ENCODE measurements around the gene CUL4A. TPM values are rescaled to one million over a fixed set of nuclear protein-coding genes. Genes with fewer than 3 reads are reported as not detected.
A peak's percentile ranks its signal among the peaks of the same experiment; 100 is the strongest.

The CUL4A gene
- total and polyA plus RNA-seq, 9 donors, result 52.4 to 72.3 (median 62.8) TPM

- Histone ChIP-seq H3K4me1 (ENCODE audit: control insufficient read depth, insufficient read depth, low read length) (no peaks in the 10 kb centered on the region), H3K4me3 (ENCODE audit: low read length) (no peak overlapping the region), H3K27ac (ENCODE audit: low read length) (no peak overlapping the region), H3K36me3 (ENCODE audit: control insufficient read depth, insufficient read depth, low read length) (peaks cover 17% of the 10 kb centered on the region), H3K9me3 (replicated peaks; ENCODE audit: control insufficient read depth, low read depth, low read length) (no peaks in the 10 kb centered on the region), H3K27me3 (ENCODE audit: control insufficient read depth, insufficient read depth, low read length) (no peaks in the 10 kb centered on the region)
- no peak for DNase-seq
- 76% methylated on average over 3 of the region's 5 CpGs for WGBS (ENCODE audit: insufficient coverage)
Observed at GRCh38 chr13:113205428-113205931, 3.9 kb upstream of the CUL4A start.

DNA sequence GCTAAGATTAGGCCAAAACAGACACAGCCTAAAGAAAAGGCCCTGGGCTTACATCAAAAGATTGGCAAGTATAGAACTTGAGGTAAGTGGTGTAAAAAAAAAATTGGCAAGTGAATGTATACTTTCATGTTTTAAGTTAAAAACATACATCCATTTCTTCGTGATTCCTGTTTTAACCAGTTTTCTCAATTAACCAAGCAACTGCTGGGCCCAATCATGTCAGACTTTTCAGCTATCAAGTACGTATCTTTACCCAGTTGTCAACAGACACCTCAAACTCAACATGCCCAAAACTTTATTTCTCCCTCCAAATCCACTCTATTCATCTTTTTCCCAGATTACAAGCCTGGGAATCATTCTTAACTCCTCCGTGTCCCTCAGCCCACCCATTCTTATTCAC is 2.0 kb upstream of the CUL4A start:
- Histone ChIP-seq H3K36me3 (ENCODE audit: control insufficient read depth, insufficient read depth, low read length) (peaks cover 22% of the 10 kb centered on the region), H3K4me1 (ENCODE audit: control insufficient read depth, insufficient read depth, low read length) (peaks cover 4% of the 10 kb centered on the region), H3K27me3 (ENCODE audit: control insufficient read depth, insufficient read depth, low read length) (no peaks in the 10 kb centered on the region), H3K9me3 (replicated peaks; ENCODE audit: control insufficient read depth, low read depth, low read length) (no peaks in the 10 kb centered on the region), H3K27ac (ENCODE audit: low read length) (peak overlapping the region; percentile 98), H3K4me3 (ENCODE audit: low read length) (peak overlapping the region; percentile 89)
- 38% methylated on average over 2 of the region's 3 CpGs for WGBS (ENCODE audit: insufficient coverage)
- DNase-seq, result no peak

GRCh38 chr13:113207890-113208420 is 1.5 kb upstream of the CUL4A start:
- DNase-seq, result peak; percentile 59
- H3K4me3 ChIP-seq (ENCODE audit: low read length), result peak overlapping the region; percentile 89
- H3K27ac ChIP-seq (ENCODE audit: low read length), result peak overlapping the region; percentile 98
- H3K36me3 ChIP-seq (ENCODE audit: control insufficient read depth, insufficient read depth, low read length), result peaks cover 22% of the 10 kb centered on the region
- H3K9me3 ChIP-seq (replicated peaks; ENCODE audit: control insufficient read depth, low read depth, low read length), result no peaks in the 10 kb centered on the region
- peaks cover 4% of the 10 kb centered on the region for H3K4me1 ChIP-seq (ENCODE audit: control insufficient read depth, insufficient read depth, low read length)
- WGBS (ENCODE audit: insufficient coverage), result under 1% methylated on average over 35 of the region's 44 CpGs
- no peaks in the 10 kb centered on the region for H3K27me3 ChIP-seq (ENCODE audit: control insufficient read depth, insufficient read depth, low read length)

DNA sequence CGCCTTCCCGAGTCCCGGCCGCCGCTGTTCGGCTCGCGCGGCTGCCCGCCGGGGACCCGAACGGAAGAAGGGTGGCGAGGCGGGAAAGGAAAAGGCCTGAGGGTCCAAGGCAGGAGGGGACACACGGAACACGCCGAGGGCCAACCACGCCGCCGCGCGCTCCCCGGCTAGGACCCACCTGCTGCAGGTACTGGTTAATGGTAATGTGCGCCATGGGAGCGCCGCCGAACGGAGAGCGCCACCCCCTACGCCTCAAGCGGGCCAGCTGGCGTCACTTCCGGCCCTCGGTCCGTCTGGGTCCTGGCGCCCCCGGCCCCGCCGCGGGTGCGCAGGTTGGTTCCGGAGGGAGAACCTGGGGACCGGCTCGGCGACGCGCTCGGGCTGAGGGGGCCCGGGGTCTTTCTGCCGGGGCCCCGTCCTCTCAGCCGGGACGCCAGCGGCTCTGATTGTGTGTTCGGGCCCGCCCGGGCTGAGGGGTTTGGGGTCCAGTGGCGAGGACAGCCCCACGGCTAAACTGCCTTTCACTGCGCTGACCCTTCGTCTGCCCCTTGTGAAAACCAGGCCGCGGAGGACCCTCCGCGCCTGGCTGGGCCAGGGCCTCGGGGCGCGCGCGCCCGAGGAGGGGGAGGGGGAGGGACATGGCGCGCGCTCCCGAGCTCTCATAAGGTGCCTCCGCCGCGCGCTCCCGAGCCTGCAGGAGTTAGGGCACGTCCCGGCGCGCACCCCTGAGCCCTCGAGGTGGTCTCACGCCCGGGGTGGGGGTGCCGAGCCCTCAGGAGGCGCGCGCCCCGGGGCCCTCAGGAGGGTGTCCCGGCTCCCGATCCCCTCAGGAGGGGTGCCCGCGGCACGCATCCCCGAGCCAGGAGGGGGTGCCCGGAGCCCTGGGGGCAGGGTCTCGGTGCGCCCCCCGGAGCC is 735 bp upstream of the CUL4A start, which contains the start of gene PCID2:
Gene PCID2 (minus strand): TSS at position 249 of the 915 bp plus-strand sequence. CDS start 35 bp downstream, at position 214.
- H3K36me3 ChIP-seq (ENCODE audit: control insufficient read depth, insufficient read depth, low read length), result peaks cover 21% of the 10 kb centered on the region
- H3K27ac ChIP-seq (ENCODE audit: low read length), result peak within 1 kb of the TSS; percentile 98
- peaks cover 4% of the 10 kb centered on the region for H3K4me1 ChIP-seq (ENCODE audit: control insufficient read depth, insufficient read depth, low read length)
- peak; percentile 96 for DNase-seq
- under 1% methylated on average over 90 of the region's 103 CpGs for WGBS (ENCODE audit: insufficient coverage)
- H3K27me3 ChIP-seq (ENCODE audit: control insufficient read depth, insufficient read depth, low read length), result no peaks in the 10 kb centered on the region
- H3K9me3 ChIP-seq (replicated peaks; ENCODE audit: control insufficient read depth, low read depth, low read length), result no peaks in the 10 kb centered on the region
- H3K4me3 ChIP-seq (ENCODE audit: low read length), result peak within 1 kb of the TSS; percentile 89

- Histone ChIP-seq H3K9me3 (replicated peaks; ENCODE audit: control insufficient read depth, low read depth, low read length) (no peaks in the 10 kb centered on the region), H3K4me3 (ENCODE audit: low read length) (peak overlapping the region; percentile 57), H3K27me3 (ENCODE audit: control insufficient read depth, insufficient read depth, low read length) (no peaks in the 10 kb centered on the region), H3K36me3 (ENCODE audit: control insufficient read depth, insufficient read depth, low read length) (peaks cover 11% of the 10 kb centered on the region), H3K4me1 (ENCODE audit: control insufficient read depth, insufficient read depth, low read length) (peaks cover 4% of the 10 kb centered on the region), H3K27ac (ENCODE audit: low read length) (peak overlapping the region; percentile 75)
- under 1% methylated on average over 51 of the region's 67 CpGs for WGBS (ENCODE audit: insufficient coverage)
- peak; percentile 55 for DNase-seq
Observed at GRCh38 chr13:113209759-113210421, 477 bp downstream of the CUL4A start.

GRCh38 chr13:113210833-113211232 is 1.4 kb downstream of the CUL4A start:
- no peaks in the 10 kb centered on the region for H3K9me3 ChIP-seq (replicated peaks; ENCODE audit: control insufficient read depth, low read depth, low read length)
- H3K27me3 ChIP-seq (ENCODE audit: control insufficient read depth, insufficient read depth, low read length), result no peaks in the 10 kb centered on the region
- H3K27ac ChIP-seq (ENCODE audit: low read length), result no peak overlapping the region
- WGBS (ENCODE audit: insufficient coverage), result no CpG with 5 or more reads among the region's 6 CpGs
- DNase-seq, result no peak
- no peak overlapping the region for H3K4me3 ChIP-seq (ENCODE audit: low read length)
- H3K4me1 ChIP-seq (ENCODE audit: control insufficient read depth, insufficient read depth, low read length), result peaks cover 6% of the 10 kb centered on the region
- peaks cover 11% of the 10 kb centered on the region for H3K36me3 ChIP-seq (ENCODE audit: control insufficient read depth, insufficient read depth, low read length)

GRCh38 chr13:113211774-113212173 is 2.4 kb downstream of the CUL4A start:
- no peak overlapping the region for H3K27ac ChIP-seq (ENCODE audit: low read length)
- H3K4me1 ChIP-seq (ENCODE audit: control insufficient read depth, insufficient read depth, low read length), result peaks cover 9% of the 10 kb centered on the region
- DNase-seq, result no peak
- H3K27me3 ChIP-seq (ENCODE audit: control insufficient read depth, insufficient read depth, low read length), result no peaks in the 10 kb centered on the region
- WGBS (ENCODE audit: insufficient coverage), result 97% methylated on average over 5 of the region's 10 CpGs
- no peaks in the 10 kb centered on the region for H3K9me3 ChIP-seq (replicated peaks; ENCODE audit: control insufficient read depth, low read depth, low read length)
- no peak overlapping the region for H3K4me3 ChIP-seq (ENCODE audit: low read length)
- peaks cover 7% of the 10 kb centered on the region for H3K36me3 ChIP-seq (ENCODE audit: control insufficient read depth, insufficient read depth, low read length)

DNA sequence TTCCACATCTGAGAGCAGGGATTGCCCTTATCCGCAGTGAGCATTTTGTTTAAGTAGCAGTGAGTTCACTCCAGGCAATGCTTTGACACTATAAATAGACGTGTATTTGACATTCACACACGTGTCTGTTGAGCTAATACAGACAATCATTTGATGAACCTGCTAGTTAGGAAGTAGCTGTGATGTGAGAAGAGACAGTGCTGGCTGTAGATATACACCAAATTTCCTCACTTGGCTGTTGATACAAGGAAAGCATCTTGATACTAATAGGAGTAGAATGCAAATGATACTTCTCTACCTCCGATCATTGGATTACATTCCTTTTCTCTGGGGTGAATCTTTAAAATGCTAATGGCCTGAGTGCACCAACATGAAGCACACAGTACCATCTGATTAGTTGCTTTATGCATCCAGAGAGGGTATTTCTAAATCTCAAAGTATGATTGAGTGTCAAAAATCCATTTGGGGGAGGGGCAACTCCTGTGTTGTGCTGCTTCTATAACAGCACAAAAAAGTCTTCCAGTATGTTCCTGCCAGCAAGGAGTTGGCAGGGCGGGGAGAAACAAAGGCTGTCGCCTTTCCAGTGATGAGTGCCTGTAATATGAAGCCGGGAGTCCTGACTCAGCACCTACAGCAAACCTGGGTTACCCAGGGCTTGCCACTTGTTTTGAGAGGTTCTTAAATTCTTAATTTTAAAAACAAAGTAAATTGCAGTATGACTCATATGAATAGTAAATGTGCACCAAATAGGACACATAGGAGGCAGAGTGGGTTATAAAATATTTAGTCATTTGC is 7.0 kb downstream of the CUL4A start:
- Histone ChIP-seq H3K27ac (ENCODE audit: low read length) (peak overlapping the region; percentile 31), H3K4me3 (ENCODE audit: low read length) (no peak overlapping the region)
- 40% methylated on average over 1 of the region's 7 CpGs for WGBS (ENCODE audit: insufficient coverage)

GRCh38 chr13:113218586-113218985 is 9.2 kb downstream of the CUL4A start:
- WGBS (ENCODE audit: insufficient coverage), result no CpG with 5 or more reads among the region's 3 CpGs
- H3K4me1 ChIP-seq (ENCODE audit: control insufficient read depth, insufficient read depth, low read length), result peaks cover 5% of the 10 kb centered on the region
- H3K9me3 ChIP-seq (replicated peaks; ENCODE audit: control insufficient read depth, low read depth, low read length), result no peaks in the 10 kb centered on the region
- peaks cover 40% of the 10 kb centered on the region for H3K36me3 ChIP-seq (ENCODE audit: control insufficient read depth, insufficient read depth, low read length)
- no peak for DNase-seq
- no peak overlapping the region for H3K4me3 ChIP-seq (ENCODE audit: low read length)
- no peak overlapping the region for H3K27ac ChIP-seq (ENCODE audit: low read length)
- no peaks in the 10 kb centered on the region for H3K27me3 ChIP-seq (ENCODE audit: control insufficient read depth, insufficient read depth, low read length)

More for the DNA sequence above, 7.0 kb downstream of the CUL4A start:
- Histone ChIP-seq H3K27me3 (ENCODE audit: control insufficient read depth, insufficient read depth, low read length) (no peaks in the 10 kb centered on the region), H3K9me3 (replicated peaks; ENCODE audit: control insufficient read depth, low read depth, low read length) (no peaks in the 10 kb centered on the region), H3K4me1 (ENCODE audit: control insufficient read depth, insufficient read depth, low read length) (peaks cover 5% of the 10 kb centered on the region), H3K36me3 (ENCODE audit: control insufficient read depth, insufficient read depth, low read length) (peaks cover 24% of the 10 kb centered on the region)
- peak; percentile 48 for DNase-seq
